K562 (cell line): Measurements from ENCODE around the gene GAB2. TPM values are rescaled to one million over a fixed set of nuclear protein-coding genes. Genes with fewer than 3 reads are reported as not detected.
A peak's percentile ranks its signal among the peaks of the same experiment; 100 is the strongest.

Experiments used
- BACH1 ChIP-seq: fragments of 200-800 bp; sonication (Bioruptor generic); IDR thresholded peaks from 2 replicates; pipeline ENCODE4 v1.6.1; 2016; ENCODE audit warnings: missing genetic modification characterization, missing compliant biosample characterization
- ESRRB ChIP-seq: fragments of 250-450 bp; sonication (Bioruptor Pico); IDR thresholded peaks from 2 replicates; pipeline ENCODE4 v1.5.0; 2020; ENCODE audit warnings: mild to moderate bottlenecking, moderate library complexity, borderline replicate concordance
- FOXP4 ChIP-seq: sonication (generic); formaldehyde crosslinking; IDR thresholded peaks from 2 replicates; pipeline ENCODE4 v1.8.0; 2022; ENCODE audit warnings: mild to moderate bottlenecking, missing genetic modification reagents, borderline replicate concordance
- HBP1 ChIP-seq: fragments of 450-650 bp; formaldehyde crosslinking; IDR thresholded peaks from 2 replicates; pipeline ENCODE4 v1.4.0; 2022; ENCODE audit warnings: missing genetic modification characterization
- MED1 ChIP-seq: sonication (generic); formaldehyde crosslinking; IDR thresholded peaks from 2 replicates; pipeline ENCODE4 v1.8.1; 2023; ENCODE audit warnings: missing genetic modification reagents, borderline replicate concordance
- MEF2A ChIP-seq: IDR thresholded peaks from 2 replicates; pipeline ENCODE4 v1.6.1; 2011; ENCODE audit warnings: low read depth, mild to moderate bottlenecking, low read length, moderate library complexity; ENCODE audit not compliant: control insufficient read depth
- MTF1 ChIP-seq: fragments of 250-450 bp; sonication (Bioruptor Pico); IDR thresholded peaks from 2 replicates; pipeline ENCODE4 v1.9.0; 2021; ENCODE audit warnings: moderate library complexity, mild to moderate bottlenecking, inconsistent platforms, borderline replicate concordance
- TAF7 ChIP-seq: fragments of 450-650 bp; IDR thresholded peaks from 2 replicates; pipeline ENCODE4 v1.6.1; 2016; ENCODE audit warnings: missing genetic modification characterization, missing compliant biosample characterization
- TCF7L2 ChIP-seq: fragments of 150-350 bp; IDR thresholded peaks from 2 replicates; pipeline ENCODE4 v1.6.1; 2016; ENCODE audit warnings: low read depth, mild to moderate bottlenecking, low read length, moderate library complexity
- XRCC4 ChIP-seq: IDR thresholded peaks from one replicate; pipeline ENCODE4 v1.6.1; 2011; ENCODE audit not compliant: insufficient read depth, insufficient read length; ENCODE audit errors: extremely low read depth
- ZBTB11 ChIP-seq, 3 experiments: fragments of 200-800 bp in 1 of 3; fragments of 250-450 bp in 1 of 3; fragments of 450-650 bp in 1 of 3; sonication (Bioruptor Pico) in 1 of 3; sonication (Bioruptor generic) in 1 of 3; formaldehyde crosslinking in 1 of 3; IDR thresholded peaks; 2 replicates each; pipeline versions ENCODE4 v1.6.1 to v1.8.0; 2016 to 2022; ENCODE audit warnings: mild to moderate bottlenecking in 2 of 3, missing genetic modification characterization in 2 of 3, missing compliant biosample characterization in 1 of 3, moderate library complexity in 1 of 3
- ZEB2 ChIP-seq: fragments of 450-650 bp; IDR thresholded peaks from 2 replicates; pipeline ENCODE4 v1.6.1; 2016
- ZHX1 ChIP-seq: fragments of 150-350 bp; conservative IDR thresholded peaks from 2 replicates; pipeline ENCODE4 v1.6.1; 2014; ENCODE audit warnings: low read length
- ZNF184 ChIP-seq: sonication (generic); formaldehyde crosslinking; IDR thresholded peaks from 2 replicates; pipeline ENCODE4 v1.5.0; 2020; ENCODE audit warnings: missing genetic modification reagents
- ZNF551 ChIP-seq: fragments of 250-450 bp; sonication (Bioruptor Pico); IDR thresholded peaks from 2 replicates; pipeline ENCODE4 v1.5.0; 2021; ENCODE audit warnings: mild to moderate bottlenecking, moderate library complexity
- polyA plus RNA-seq, 8 experiments: library from polyadenylated mRNA; depleted of rRNA in 4 of 8; stranded (reverse) in 5 of 8; unstranded in 3 of 8; fragments of >200 nt; fragmentation: Nextera tagmentation in 2 of 8; fragmentation: Illumina TruSeq in 1 of 8; extraction: Ambion mirVana in 2 of 8; extraction: Trizol in 1 of 8; gene quantifications; 2 replicates each; pipeline versions ENCODE4 v1.2.1 to v1.2.3, GENCODE V29; 2011 to 2014; ENCODE audit warnings: inconsistent platforms in 1 of 8, missing spikeins in 1 of 8
- total RNA-seq, 7 experiments: library from RNA; depleted of rRNA in 6 of 7; stranded (reverse); fragments of >200 nt in 6 of 7; fragmentation: Illumina TruSeq in 2 of 7; extraction: Trizol in 2 of 7; gene quantifications; 2 replicates each; pipeline versions ENCODE4 v1.2.1 to v1.2.3, GENCODE V29; 2011 to 2021; ENCODE audit warnings: low replicate concordance in 1 of 7

The GAB2 gene
- total and polyA plus RNA-seq, 9 of the 15 experiments (the other 6 are each of a cell fraction or from before 2014, with no cell fraction given) = 2.3 to 35.2 (median 16.1) TPM

GRCh38 chr11:78424334-78425270 is 7.0 kb upstream of the GAB2 start (continued):
- TF ChIP-seq ZNF184 (no peak), ZHX1 (no peak), ESRRB (CRISPR knock-in tag) (no peak), HBP1 (CRISPR knock-in tag) (no peak), TCF7L2 (no peak), BACH1 (peak; percentile 99), ZEB2 (no peak), ZNF551 (CRISPR knock-in tag) (no peak), MTF1 (CRISPR knock-in tag) (no peak), FOXP4 (CRISPR knock-in tag) (no peak), MED1 (no peak), MEF2A (no peak), ZBTB11 (CRISPR knock-in tag; IDR thresholded peaks at IDR 0.05) (no peak), XRCC4 (no peak), TAF7 (0 out of 2 replicates have a peak, but pooled peaks have one; percentile 37)
